GM12878 (cell line): ENCODE data around the gene PKP4.

ENCODE experiments used
- MXI1 ChIP-seq: fragments of 150-350 bp; IDR thresholded peaks from 2 replicates; pipeline ENCODE4 v1.6.1; 2011; ENCODE audit warnings: low read depth, mild to moderate bottlenecking, inconsistent platforms, low read length, improper control_type of control experiment
- NFIC ChIP-seq: IDR thresholded peaks from 2 replicates; pipeline ENCODE4 v1.6.1; 2012; ENCODE audit warnings: low read depth, mild to moderate bottlenecking, inconsistent platforms, low read length, moderate library complexity

GRCh38 chr2:158671360-158672245, 214.9 kb downstream of the PKP4 start:
- no peak for TF ChIP-seq NFIC
- TF ChIP-seq MXI1: no peak
